IMR-90 (cell line): ENCODE results near the gene GALR2. TPM values are rescaled to one million over a fixed set of nuclear protein-coding genes. Genes with fewer than 3 reads are reported as not detected.

ENCODE experiments used
- ATAC-seq: fragments of 200-7000 bp; cut with Tn5 transposase; 2 replicates; pipeline ENCODE4 v1.9.1; 2020; ENCODE audit warnings: low read depth, mild to moderate bottlenecking, moderate library complexity
- BruUV-seq: library from RNA; stranded (reverse); fragments of 400-500 nt; replicated peaks from 2 replicates; lab custom pipeline; 2021; lab: Mats Ljungman, UMichigan
- CTCF ChIA-PET: fragments of 300-600 bp; formaldehyde crosslinking; extraction: SDS; loops from one replicate; lab custom pipeline; 2021; ENCODE audit warnings: antibody characterized with exemption; lab: Yijun Ruan, JAX
- POLR2A ChIA-PET: fragments of 300-600 bp; sonication (Branson Sonifier 250); formaldehyde crosslinking; loops from one replicate; lab custom pipeline; 2022; ENCODE audit warnings: antibody characterized with exemption; ENCODE audit not compliant: unreplicated experiment; lab: Charles Lee
- DNase-seq: peaks from one replicate; pipeline ENCODE4 v3.0.0; 2013
- H2AFZ ChIP-seq: replicated peaks from 2 replicates; pipeline ENCODE3; 2013; ENCODE audit warnings: low read length, mild to moderate bottlenecking; ENCODE audit not compliant: poor library complexity
- H2AK5ac ChIP-seq: 2 replicates; pipeline ENCODE4 v1.6.1; 2013; ENCODE audit warnings: low read depth, low read length, inconsistent platforms
- H2AK9ac ChIP-seq: replicated peaks from 2 replicates; pipeline ENCODE3; 2013; ENCODE audit warnings: mild to moderate bottlenecking, low read depth, low read length, moderate library complexity; ENCODE audit not compliant: poor library complexity
- H2BK120ac ChIP-seq: 2 replicates; pipeline ENCODE4 v1.6.1; 2013; ENCODE audit warnings: low read depth, low read length, inconsistent platforms
- H2BK15ac ChIP-seq: 3 replicates; pipeline ENCODE4 v1.6.1; 2013; ENCODE audit warnings: low read depth, low read length, inconsistent platforms
- H2BK20ac ChIP-seq: 2 replicates; pipeline ENCODE4 v1.6.1; 2013; ENCODE audit warnings: low read depth, mild to moderate bottlenecking, inconsistent platforms, low read length, moderate library complexity
- H2BK5ac ChIP-seq: 2 replicates; pipeline ENCODE4 v1.6.1; 2013; ENCODE audit warnings: mild to moderate bottlenecking, low read depth, low read length, inconsistent platforms; ENCODE audit not compliant: poor library complexity, severe bottlenecking
- H3K14ac ChIP-seq: replicated peaks from 2 replicates; pipeline ENCODE4 v1.6.1; 2013; ENCODE audit warnings: low read depth, low read length, inconsistent platforms
- H3K18ac ChIP-seq: 2 replicates; pipeline ENCODE4 v1.6.1; 2013; ENCODE audit warnings: low read depth, low read length, control low read depth
- H3K23ac ChIP-seq: 2 replicates; pipeline ENCODE4 v1.6.1; 2013; ENCODE audit warnings: low read depth, low read length, inconsistent platforms
- H3K27ac ChIP-seq: 2 replicates; pipeline ENCODE4 v1.5.1; 2013; ENCODE audit warnings: mild to moderate bottlenecking, control low read depth, low read length; ENCODE audit not compliant: insufficient read depth
- H3K27me3 ChIP-seq: 2 replicates; pipeline ENCODE4 v1.6.1; 2013; ENCODE audit warnings: low read length; ENCODE audit not compliant: control insufficient read depth, insufficient read depth
- H3K36me3 ChIP-seq: 2 replicates; pipeline ENCODE4 v1.6.1; 2013; ENCODE audit warnings: low read length, mixed read lengths; ENCODE audit not compliant: control insufficient read depth, insufficient read depth
- H3K4ac ChIP-seq: 2 replicates; pipeline ENCODE4 v1.6.1; 2013; ENCODE audit warnings: low read depth, low read length, inconsistent platforms
- H3K4me1 ChIP-seq: 2 replicates; pipeline ENCODE4 v1.6.1; 2013; ENCODE audit warnings: low read length, mixed read lengths; ENCODE audit not compliant: control insufficient read depth, insufficient read depth
- H3K4me2 ChIP-seq: 2 replicates; pipeline ENCODE4 v1.6.1; 2013; ENCODE audit warnings: low read depth, mild to moderate bottlenecking, control low read depth, low read length, moderate library complexity
- H3K4me3 ChIP-seq: 2 replicates; pipeline ENCODE4 v1.5.1; 2013; ENCODE audit warnings: low read depth, mild to moderate bottlenecking, control low read depth, low read length, moderate library complexity; ENCODE audit not compliant: insufficient read depth
- H3K56ac ChIP-seq: 2 replicates; pipeline ENCODE4 v1.6.1; 2013; ENCODE audit warnings: low read length, inconsistent platforms; ENCODE audit not compliant: insufficient read depth; ENCODE audit errors: extremely low read depth
- H3K79me1 ChIP-seq, 2 experiments: 2 replicates each; pipeline ENCODE4 v1.6.1; 2013; ENCODE audit warnings: low read length in 2 of 2, inconsistent platforms in 1 of 2, low read depth in 1 of 2
- H3K9ac ChIP-seq: 2 replicates; pipeline ENCODE4 v1.6.1; 2013; ENCODE audit warnings: low read depth, low read length, control low read depth
- H3K9me1 ChIP-seq: 2 replicates; pipeline ENCODE4 v1.6.1; 2013; ENCODE audit warnings: low read length, inconsistent platforms; ENCODE audit not compliant: insufficient read depth
- H3K9me3 ChIP-seq: 2 replicates; pipeline ENCODE4 v1.6.1; 2013; ENCODE audit warnings: low read length; ENCODE audit not compliant: control insufficient read depth, insufficient read depth
- H4K20me1 ChIP-seq: 2 replicates; pipeline ENCODE4 v1.6.1; 2013; ENCODE audit warnings: low read length, inconsistent platforms; ENCODE audit not compliant: insufficient read depth
- H4K5ac ChIP-seq: 2 replicates; pipeline ENCODE4 v1.6.1; 2013; ENCODE audit warnings: mild to moderate bottlenecking, low read depth, low read length, control low read depth
- H4K8ac ChIP-seq, 2 experiments: 2 replicates each; pipeline ENCODE4 v1.6.1; 2013; ENCODE audit warnings: low read depth in 2 of 2, low read length in 2 of 2, control low read depth in 1 of 2, inconsistent platforms in 1 of 2
- H4K91ac ChIP-seq: 2 replicates; pipeline ENCODE4 v1.6.1; 2013; ENCODE audit warnings: low read depth, low read length, inconsistent platforms; ENCODE audit not compliant: insufficient read depth
- CEBPB ChIP-seq: IDR thresholded peaks from 2 replicates; pipeline ENCODE4 v1.6.1; 2012; ENCODE audit warnings: low read depth, low read length, improper control_type of control experiment
- CHD1 ChIP-seq: IDR thresholded peaks from 2 replicates; pipeline ENCODE4 v1.6.1; 2012; ENCODE audit warnings: low read depth, low read length, improper control_type of control experiment
- MAZ ChIP-seq: IDR thresholded peaks from 2 replicates; pipeline ENCODE4 v1.6.1; 2012; ENCODE audit warnings: low read depth, mild to moderate bottlenecking, low read length, improper control_type of control experiment, moderate library complexity, borderline replicate concordance
- MXI1 ChIP-seq: IDR thresholded peaks from 2 replicates; pipeline ENCODE4 v1.6.1; 2012; ENCODE audit warnings: low read depth, mild to moderate bottlenecking, low read length, moderate library complexity, borderline replicate concordance
- POLR2A ChIP-seq: IDR thresholded peaks from 2 replicates; pipeline ENCODE4 v1.6.1; 2012; ENCODE audit warnings: mild to moderate bottlenecking, low read depth, low read length
- USF2 ChIP-seq: fragments of 150-350 bp; IDR thresholded peaks from 2 replicates; pipeline ENCODE4 v1.6.1; 2017; ENCODE audit warnings: mild to moderate bottlenecking, antibody characterized with exemption, low read length, low read depth
- WGBS, 2 experiments: methylation state at CpG; one replicate each; pipeline versions ENCODE4 v1.1.5 to v1.1.7; 2013; ENCODE audit warnings: missing lambda C conversion rate in 2 of 2; ENCODE audit not compliant: insufficient read length in 1 of 2; ENCODE audit errors: extremely low coverage in 2 of 2; 5-methylcytosine and 5-hydroxymethylcytosine counted together
- dilution Hi-C: fragments of 300-500 bp; cut with HindIII; formaldehyde crosslinking; loops from one replicate; pipeline ENCODE4 v1.14.3; 2018; ENCODE audit warnings: low sequenced_read_pairs; ENCODE audit not compliant: unreplicated experiment
- in situ Hi-C: fragments of 300-500 bp; cut with MboI; formaldehyde crosslinking; loops from 3 replicates; pipeline ENCODE4 v1.14.3; 2019; ENCODE audit warnings: low sequenced_read_pairs, inconsistent platforms, mixed read lengths
- intact Hi-C: fragments of 100-400 bp; cut with micrococcal nuclease; formaldehyde crosslinking; loops from 2 replicates; pipeline ENCODE4 v1.10.0; 2022
- polyA plus RNA-seq, 3 experiments: library from polyadenylated mRNA; depleted of rRNA; stranded (reverse); fragments of >200 nt; gene quantifications; 2 replicates each; pipeline ENCODE4 v1.2.3, GENCODE V29; 2012; ENCODE audit warnings: low replicate concordance in 1 of 3
- total RNA-seq: library from RNA; depleted of rRNA; stranded (reverse); fragments of >200 nt; gene quantifications from 2 replicates; pipeline ENCODE4 v1.2.3, GENCODE V29; 2012

GALR2 gene
- total and polyA plus RNA-seq, 2 of the 4 experiments (the other 2 are of a cell fraction) = 0.07 TPM; not detected in 1

DNA sequence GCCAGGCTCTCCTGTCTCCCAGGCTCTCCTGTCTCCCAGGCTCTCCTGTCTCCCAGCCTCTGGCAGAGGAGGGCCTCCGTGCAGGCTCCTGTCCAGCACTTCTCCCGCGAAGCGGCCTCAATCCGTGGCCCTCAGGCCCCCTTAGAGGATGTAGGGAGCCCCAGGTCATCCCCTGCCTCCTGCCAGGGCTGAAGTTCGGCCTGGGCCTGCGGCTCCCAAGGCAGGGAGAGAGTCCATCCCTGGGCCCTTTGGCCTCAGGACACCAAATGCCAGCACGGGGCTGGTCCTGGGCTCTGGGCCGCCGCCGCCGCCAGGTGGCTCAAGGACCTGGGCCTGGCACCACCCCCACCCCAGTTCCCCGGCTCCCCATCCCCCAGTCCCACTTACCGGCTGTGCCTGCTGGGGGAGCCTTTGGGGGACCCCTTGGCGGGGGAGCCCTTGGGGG is 47.8 kb upstream of the GALR2 start:
- H2AK5ac ChIP-seq = no peak overlapping the region
- ATAC-seq (no peak), DNase-seq (no peak)
- no peaks in the 10 kb centered on the region for H3K36me3 ChIP-seq
- intact Hi-C loops (no loop called here), dilution Hi-C loops (no loop called here), in situ Hi-C loops (no loop called here)
- no peak overlapping the region for H3K4me3 ChIP-seq
- no peak overlapping the region for H4K91ac ChIP-seq
- H3K9me3 ChIP-seq = no peaks in the 10 kb centered on the region
- H4K20me1 ChIP-seq = no peaks in the 10 kb centered on the region
- no peak overlapping the region for H2BK15ac ChIP-seq
- H3K18ac ChIP-seq = no peak overlapping the region
- H2AFZ ChIP-seq = no peak overlapping the region
- ChIA-PET CTCF (no interaction called here), POLR2A (no interaction called here)
- no peaks in the 10 kb centered on the region for H3K79me1 ChIP-seq
- no peak overlapping the region for H3K23ac ChIP-seq
- no peak overlapping the region for H3K56ac ChIP-seq
- no peak overlapping the region for H2BK120ac ChIP-seq
- peaks cover 6% of the 10 kb centered on the region; the same call in 1 of the 2 replicates for H3K27me3 ChIP-seq
- TF ChIP-seq MAZ = no peak
- no peak for TF ChIP-seq CEBPB
- TF ChIP-seq MXI1 = no peak
- no peak for TF ChIP-seq USF2
- no peak for TF ChIP-seq CHD1
- TF ChIP-seq POLR2A = no peak
- BruUV-seq = no TSS peak
- H2BK5ac ChIP-seq = no peak overlapping the region
- no peak overlapping the region for H2AK9ac ChIP-seq
- no peak overlapping the region for H4K8ac ChIP-seq
- WGBS, 2 experiments = 68% methylated on average over 8 of the region's 15 CpGs; no CpG with 5 or more reads in 1 of the 2 experiments
- H3K4me2 ChIP-seq = no peak overlapping the region
- H3K4ac ChIP-seq = no peak overlapping the region
- H3K9me1 ChIP-seq = no peaks in the 10 kb centered on the region
- no peak overlapping the region for H2BK20ac ChIP-seq
- no peak overlapping the region for H3K14ac ChIP-seq
- H4K5ac ChIP-seq = no peak overlapping the region
- H3K4me1 ChIP-seq = peaks cover 2% of the 10 kb centered on the region; the same call in 1 of the 2 replicates
- no peak overlapping the region for H3K9ac ChIP-seq
- H3K27ac ChIP-seq = no peak overlapping the region
